RWPE2 (cell line): ENCODE data around the gene GNAO1.

ENCODE experiments used
- ATAC-seq: fragments of 200-7000 bp; cut with Tn5 transposase; 3 replicates; pipeline ENCODE4 v1.9.1; 2021; ENCODE audit warnings: low read depth
- DNase-seq: peaks from one replicate; pipeline ENCODE4 v3.0.0-alpha.2; 2020; ENCODE audit warnings: low spot score
- H3K27ac ChIP-seq: fragments of 450-650 bp; 2 replicates; pipeline ENCODE4 v1.5.1; 2017; ENCODE audit warnings: mild to moderate bottlenecking; ENCODE audit not compliant: poor library complexity, severe bottlenecking
- H3K27me3 ChIP-seq: fragments of 250-450 bp; sonication (Bioruptor Pico); 2 replicates; pipeline ENCODE4 v1.5.1; 2021; ENCODE audit warnings: mild to moderate bottlenecking, moderate library complexity; ENCODE audit not compliant: insufficient read depth, poor library complexity, severe bottlenecking
- H3K36me3 ChIP-seq: fragments of 250-450 bp; sonication (Bioruptor Pico); 2 replicates; pipeline ENCODE4 v1.5.1; 2020; ENCODE audit warnings: low read depth, mild to moderate bottlenecking, moderate library complexity
- H3K4me1 ChIP-seq: fragments of 250-450 bp; sonication (Bioruptor Pico); 2 replicates; pipeline ENCODE4 v1.5.1; 2021; ENCODE audit warnings: mild to moderate bottlenecking, moderate library complexity; ENCODE audit not compliant: insufficient read depth, poor library complexity, severe bottlenecking
- H3K4me3 ChIP-seq: fragments of 250-450 bp; sonication (Bioruptor Pico); 2 replicates; pipeline ENCODE4 v1.5.1; 2021; ENCODE audit warnings: mild to moderate bottlenecking, moderate library complexity; ENCODE audit not compliant: severe bottlenecking
- H3K9me3 ChIP-seq: fragments of 250-450 bp; sonication (Bioruptor Pico); 2 replicates; pipeline ENCODE4 v1.5.1; 2021; ENCODE audit warnings: mild to moderate bottlenecking, moderate library complexity; ENCODE audit not compliant: severe bottlenecking
- CTCF ChIP-seq: fragments of 450-650 bp; IDR thresholded peaks from one replicate; pipeline ENCODE4 v1.5.1; 2017; ENCODE audit warnings: mild to moderate bottlenecking, moderate library complexity; ENCODE audit not compliant: poor library complexity, severe bottlenecking

The GNAO1 gene

DNA sequence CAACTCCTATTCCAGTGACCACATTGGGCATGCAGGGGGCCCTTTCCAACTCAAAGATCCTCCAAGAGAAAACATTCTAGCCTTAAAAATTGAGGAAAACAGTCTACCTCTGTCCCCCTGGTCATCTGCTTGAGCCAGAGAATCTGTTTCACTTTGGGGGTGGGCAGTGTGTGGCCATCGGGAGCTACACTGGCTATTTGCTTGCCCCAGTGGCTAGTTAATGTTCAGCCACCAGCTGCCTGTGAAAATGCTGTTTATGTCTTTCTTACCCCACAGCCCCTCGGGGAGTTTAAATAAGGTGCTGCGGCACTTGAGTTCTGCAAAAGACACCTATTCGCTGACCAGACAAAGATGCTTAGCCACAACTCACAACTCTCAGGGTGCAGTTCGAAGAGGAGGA lies 43.4 kb downstream of the GNAO1 start:
- Histone ChIP-seq H3K27ac (no peak overlapping the region), H3K4me1 (no peaks in the 10 kb centered on the region), H3K36me3 (no peaks in the 10 kb centered on the region), H3K4me3 (no peak overlapping the region), H3K9me3 (no peaks in the 10 kb centered on the region), H3K27me3 (no peaks in the 10 kb centered on the region)
- DNase-seq = no peak
- no peak for TF ChIP-seq CTCF
- ATAC-seq = no peak

DNA sequence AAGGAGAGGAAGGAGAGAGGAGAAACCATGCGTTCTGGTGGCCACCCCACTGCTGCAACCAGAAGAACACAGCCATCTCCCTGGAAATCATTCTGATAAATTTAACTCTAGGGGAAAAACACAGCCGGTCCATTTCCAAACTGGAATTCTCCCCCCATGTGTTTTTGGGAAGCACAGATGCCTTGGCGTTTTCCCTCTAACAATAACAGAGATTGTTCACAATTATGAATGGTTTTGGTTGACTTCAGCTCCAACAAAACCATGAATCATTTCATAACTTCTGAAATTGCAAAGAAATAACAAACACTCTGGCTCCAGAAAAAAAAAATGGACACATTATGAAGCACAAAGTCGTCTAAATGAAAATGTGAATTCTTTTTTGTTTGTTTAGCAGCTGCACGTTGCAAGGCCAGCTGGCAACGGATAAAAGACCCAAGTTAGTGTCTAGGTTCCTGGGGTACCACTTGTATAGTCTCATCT lies 46.2 kb downstream of the GNAO1 start:
- Histone ChIP-seq H3K27ac (no peak overlapping the region), H3K4me3 (no peak overlapping the region), H3K36me3 (no peaks in the 10 kb centered on the region), H3K27me3 (no peaks in the 10 kb centered on the region), H3K9me3 (no peaks in the 10 kb centered on the region), H3K4me1 (no peaks in the 10 kb centered on the region)
- no peak for ATAC-seq
- DNase-seq = no peak
- TF ChIP-seq CTCF = no peak

DNA sequence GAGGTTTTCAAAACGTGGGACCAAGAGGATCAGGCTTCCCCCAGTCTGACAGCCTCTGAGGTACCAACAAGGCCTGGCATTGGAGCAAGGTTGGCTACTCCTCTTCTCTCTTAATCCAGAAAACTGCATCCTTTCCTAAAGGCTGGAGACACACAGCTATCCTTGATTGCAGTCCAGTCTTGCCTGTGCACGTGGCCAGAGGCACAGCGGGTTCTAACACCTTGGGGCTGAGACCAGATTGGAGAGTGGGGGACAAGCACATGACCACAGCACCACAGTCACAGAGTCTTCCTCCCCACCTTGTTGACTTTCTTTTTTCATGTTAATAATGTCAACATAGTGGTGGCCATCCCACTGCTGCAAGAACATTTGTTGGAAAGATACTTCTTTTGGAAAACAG lies 46.9 kb downstream of the GNAO1 start:
- H3K27me3 ChIP-seq = no peaks in the 10 kb centered on the region
- no peak for DNase-seq
- H3K9me3 ChIP-seq = no peaks in the 10 kb centered on the region
- H3K4me1 ChIP-seq = no peaks in the 10 kb centered on the region
- ATAC-seq = no peak
- H3K27ac ChIP-seq = no peak overlapping the region
- no peak for TF ChIP-seq CTCF
- no peak overlapping the region for H3K4me3 ChIP-seq
- H3K36me3 ChIP-seq = no peaks in the 10 kb centered on the region

DNA sequence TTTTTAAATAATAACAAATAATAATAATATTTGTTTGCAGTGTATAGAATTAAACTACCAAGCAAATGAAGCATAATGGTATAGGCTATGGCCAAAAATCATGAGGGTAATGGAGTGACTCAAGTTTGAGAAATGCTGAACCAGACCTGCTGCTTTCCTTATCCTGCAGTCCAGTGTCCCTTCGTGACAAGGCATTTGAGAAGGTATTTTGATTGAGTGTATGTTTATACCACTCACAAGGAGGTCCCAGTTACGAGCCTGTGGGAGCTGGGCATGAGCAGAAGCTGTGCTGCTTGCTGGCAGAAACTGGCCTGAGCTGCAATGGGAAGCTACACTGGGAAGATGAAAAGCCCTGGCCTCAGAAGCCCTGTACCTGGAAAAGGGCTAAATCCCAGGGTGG lies 50.3 kb downstream of the GNAO1 start:
- DNase-seq (no peak), ATAC-seq (no peak)

DNA sequence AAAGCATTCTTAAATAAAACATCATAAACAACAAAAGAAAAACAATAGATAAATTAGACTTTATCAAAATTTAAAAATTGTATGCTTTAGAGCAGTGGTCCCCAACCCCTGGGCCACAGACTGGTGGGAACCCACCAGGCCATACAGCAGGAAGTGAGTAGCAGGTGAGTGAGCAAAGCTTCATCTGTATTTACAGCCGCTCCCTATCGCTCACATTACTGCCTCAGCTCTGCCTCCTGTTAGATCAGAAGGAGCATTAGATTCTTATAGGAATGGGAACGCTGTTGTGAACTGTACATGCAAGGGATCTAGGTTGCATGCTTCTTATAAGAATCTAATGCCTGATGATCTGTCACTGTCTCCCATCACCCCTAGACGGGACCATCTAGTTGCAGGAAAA lies 51.5 kb downstream of the GNAO1 start:
- ATAC-seq = no peak
- H3K9me3 ChIP-seq = no peaks in the 10 kb centered on the region
- peaks cover 13% of the 10 kb centered on the region for H3K4me1 ChIP-seq
- no peak overlapping the region for H3K27ac ChIP-seq
- H3K27me3 ChIP-seq = no peaks in the 10 kb centered on the region
- DNase-seq = no peak
- TF ChIP-seq CTCF = no peak
- no peaks in the 10 kb centered on the region for H3K36me3 ChIP-seq
- no peak overlapping the region for H3K4me3 ChIP-seq

More for the DNA sequence above, 50.3 kb downstream of the GNAO1 start:
- H3K4me1 ChIP-seq = peaks cover 13% of the 10 kb centered on the region
- no peaks in the 10 kb centered on the region for H3K9me3 ChIP-seq
- TF ChIP-seq CTCF = no peak
- no peak overlapping the region for H3K27ac ChIP-seq
- H3K4me3 ChIP-seq = no peak overlapping the region
- no peaks in the 10 kb centered on the region for H3K36me3 ChIP-seq
- H3K27me3 ChIP-seq = no peaks in the 10 kb centered on the region
